Endothelial cell (in vitro differentiated cells): Measurements from ENCODE around the gene STARD4. TPM values are rescaled to one million over a fixed set of nuclear protein-coding genes. Genes with fewer than 3 reads are reported as not detected.

Experiments
- DNase-seq: peaks from one replicate; pipeline ENCODE4 v3.0.0; 2021; ENCODE audit warnings: low spot score
- H3K27ac Mint-ChIP-seq: one replicate; pipeline ENCODE4 v1.8.0; 2021; ENCODE audit warnings: mixed read lengths, inconsistent platforms; ENCODE audit not compliant: unreplicated experiment
- H3K27me3 Mint-ChIP-seq: one replicate; pipeline ENCODE4 v1.8.0; 2021; ENCODE audit warnings: mild to moderate bottlenecking, moderate library complexity, mixed read lengths, inconsistent platforms; ENCODE audit not compliant: unreplicated experiment
- H3K36me3 Mint-ChIP-seq: one replicate; pipeline ENCODE4 v1.8.0; 2021; ENCODE audit warnings: mild to moderate bottlenecking, low read depth, mixed read lengths, inconsistent platforms; ENCODE audit not compliant: unreplicated experiment
- H3K4me1 Mint-ChIP-seq: one replicate; pipeline ENCODE4 v1.8.0; 2021; ENCODE audit warnings: mild to moderate bottlenecking, mixed read lengths, inconsistent platforms; ENCODE audit not compliant: unreplicated experiment
- H3K4me3 Mint-ChIP-seq: one replicate; pipeline ENCODE4 v1.8.0; 2021; ENCODE audit warnings: mild to moderate bottlenecking, mixed read lengths, inconsistent platforms; ENCODE audit not compliant: unreplicated experiment
- H3K9me3 Mint-ChIP-seq: one replicate; pipeline ENCODE4 v1.8.0; 2021; ENCODE audit warnings: mixed read lengths, inconsistent platforms; ENCODE audit not compliant: unreplicated experiment
- CTCF ChIP-seq: fragments of 200-600 bp; sonication (generic); IDR thresholded peaks from one replicate; pipeline ENCODE4 v1.5.0; 2021; ENCODE audit warnings: antibody characterized with exemption; ENCODE audit not compliant: unreplicated experiment
- total RNA-seq: library from RNA; stranded (reverse); fragmentation: NEBNext Ultra II Directional; extraction: Animal tissue kit (Norgen Biotek cat#: 25700); gene quantifications from one replicate; pipeline ENCODE4 v1.2.1, GENCODE V29; 2021; ENCODE audit not compliant: unreplicated experiment

Gene STARD4
- total RNA-seq, 1 donor from 2014 or later, result 39.5 TPM

- no peak overlapping the region for H3K27ac Mint-ChIP-seq
- no peaks in the 10 kb centered on the region for H3K27me3 Mint-ChIP-seq
- H3K4me1 Mint-ChIP-seq, result peaks cover 2% of the 10 kb centered on the region
- H3K9me3 Mint-ChIP-seq, result no peaks in the 10 kb centered on the region
- no peaks in the 10 kb centered on the region for H3K36me3 Mint-ChIP-seq
- no peak for TF ChIP-seq CTCF
- H3K4me3 Mint-ChIP-seq, result no peak overlapping the region
- DNase-seq, result no peak
Measured at GRCh38 chr5:111454776-111455175, 57.6 kb downstream of the STARD4 start.

DNA sequence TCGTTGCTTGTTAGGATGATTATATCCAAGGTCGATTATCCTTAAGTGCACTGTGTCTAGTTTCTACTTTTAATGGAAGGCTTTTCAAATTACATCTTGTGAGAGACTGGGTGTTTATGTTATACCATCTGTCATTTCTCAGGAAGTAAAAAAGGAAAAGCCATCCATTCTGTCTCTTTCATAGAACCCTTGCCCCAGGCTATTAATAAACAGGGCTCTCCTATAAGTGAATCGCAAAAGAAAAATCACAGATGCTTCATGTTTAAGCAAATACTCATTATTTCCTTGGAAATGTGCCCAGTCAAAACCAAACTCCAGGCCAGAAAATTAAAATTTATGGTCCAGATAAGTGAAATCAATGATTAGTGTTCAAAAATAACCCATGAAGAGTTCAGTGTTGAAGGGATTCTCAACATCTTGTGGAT is 58.1 kb downstream of the STARD4 start:
- TF ChIP-seq CTCF, result no peak
- Mint-ChIP-seq H3K9me3 (no peaks in the 10 kb centered on the region), H3K36me3 (no peaks in the 10 kb centered on the region), H3K27me3 (no peaks in the 10 kb centered on the region), H3K4me1 (peaks cover 2% of the 10 kb centered on the region), H3K4me3 (no peak overlapping the region), H3K27ac (no peak overlapping the region)
- no peak for DNase-seq

GRCh38 chr5:111453747-111454146 is 58.6 kb downstream of the STARD4 start:
- no peaks in the 10 kb centered on the region for H3K9me3 Mint-ChIP-seq
- H3K4me3 Mint-ChIP-seq, result no peak overlapping the region
- TF ChIP-seq CTCF, result no peak
- no peak overlapping the region for H3K27ac Mint-ChIP-seq
- H3K36me3 Mint-ChIP-seq, result no peaks in the 10 kb centered on the region
- DNase-seq, result no peak
- H3K27me3 Mint-ChIP-seq, result no peaks in the 10 kb centered on the region
- H3K4me1 Mint-ChIP-seq, result peaks cover 2% of the 10 kb centered on the region

- Mint-ChIP-seq H3K4me3 (no peak overlapping the region), H3K27ac (no peak overlapping the region), H3K4me1 (peaks cover 2% of the 10 kb centered on the region), H3K27me3 (no peaks in the 10 kb centered on the region), H3K36me3 (no peaks in the 10 kb centered on the region), H3K9me3 (no peaks in the 10 kb centered on the region)
- no peak for TF ChIP-seq CTCF
- DNase-seq, result no peak
Measured at GRCh38 chr5:111453295-111453694, 59.0 kb downstream of the STARD4 start.

GRCh38 chr5:111447822-111448221 is 64.5 kb downstream of the STARD4 start:
- Mint-ChIP-seq H3K27me3 (no peaks in the 10 kb centered on the region), H3K27ac (no peak overlapping the region), H3K36me3 (no peaks in the 10 kb centered on the region), H3K9me3 (no peaks in the 10 kb centered on the region), H3K4me1 (peaks cover 13% of the 10 kb centered on the region), H3K4me3 (no peak overlapping the region)
- no peak for DNase-seq
- no peak for TF ChIP-seq CTCF
